ENCODE data around the gene TMCO4.

The TMCO4 gene

DNA sequence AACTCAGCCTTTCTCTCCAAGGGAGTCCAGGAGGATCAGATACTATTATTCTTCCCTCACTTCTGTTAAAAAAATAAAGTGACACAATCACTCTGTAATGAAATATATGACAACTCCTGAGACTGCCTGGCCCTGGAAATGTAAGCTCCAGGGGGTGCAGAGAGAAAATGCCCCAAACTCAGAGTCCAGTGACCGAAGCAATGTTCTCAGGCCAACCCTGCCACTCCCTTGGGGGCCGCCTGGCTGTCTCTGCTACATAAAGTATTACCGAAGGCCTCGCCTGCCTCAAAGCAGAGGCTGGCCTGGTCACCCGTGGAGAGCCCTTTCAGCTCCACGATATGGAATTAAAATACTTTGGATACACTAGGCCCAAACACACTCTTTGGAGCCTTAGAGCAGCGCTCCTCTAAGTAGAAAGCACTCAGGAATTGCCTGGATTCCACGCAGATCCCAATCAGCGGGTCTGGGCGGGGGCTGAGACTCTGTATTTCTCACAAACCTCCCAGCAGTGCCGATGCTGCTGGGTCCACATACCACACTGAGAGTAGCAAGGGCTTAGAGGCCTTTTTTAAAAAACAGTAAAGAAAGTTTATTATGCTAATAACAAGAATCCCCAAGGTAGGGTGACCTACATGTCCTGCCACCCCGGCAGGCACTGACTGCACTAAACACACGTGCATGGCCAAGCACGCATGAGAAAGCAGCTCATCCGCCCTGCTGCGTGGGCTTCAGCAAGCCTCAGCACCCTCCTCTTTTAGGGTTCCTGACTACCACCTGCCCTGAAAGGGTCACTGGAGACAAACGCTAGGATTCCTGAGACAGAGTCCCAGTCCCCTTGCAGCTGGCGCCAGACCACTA, 31.1 kb downstream of the TMCO4 start:
- no peak for TF ChIP-seq EZH2phosphoT487 (IDR thresholded peaks at IDR 0.05; ENCODE audit: borderline replicate concordance)
- TF ChIP-seq, protein P1, sequence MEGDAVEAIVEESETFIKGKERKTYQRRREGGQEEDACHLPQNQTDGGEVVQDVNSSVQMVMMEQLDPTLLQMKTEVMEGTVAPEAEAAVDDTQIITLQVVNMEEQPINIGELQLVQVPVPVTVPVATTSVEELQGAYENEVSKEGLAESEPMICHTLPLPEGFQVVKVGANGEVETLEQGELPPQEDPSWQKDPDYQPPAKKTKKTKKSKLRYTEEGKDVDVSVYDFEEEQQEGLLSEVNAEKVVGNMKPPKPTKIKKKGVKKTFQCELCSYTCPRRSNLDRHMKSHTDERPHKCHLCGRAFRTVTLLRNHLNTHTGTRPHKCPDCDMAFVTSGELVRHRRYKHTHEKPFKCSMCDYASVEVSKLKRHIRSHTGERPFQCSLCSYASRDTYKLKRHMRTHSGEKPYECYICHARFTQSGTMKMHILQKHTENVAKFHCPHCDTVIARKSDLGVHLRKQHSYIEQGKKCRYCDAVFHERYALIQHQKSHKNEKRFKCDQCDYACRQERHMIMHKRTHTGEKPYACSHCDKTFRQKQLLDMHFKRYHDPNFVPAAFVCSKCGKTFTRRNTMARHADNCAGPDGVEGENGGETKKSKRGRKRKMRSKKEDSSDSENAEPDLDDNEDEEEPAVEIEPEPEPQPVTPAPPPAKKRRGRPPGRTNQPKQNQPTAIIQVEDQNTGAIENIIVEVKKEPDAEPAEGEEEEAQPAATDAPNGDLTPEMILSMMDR (conservative IDR thresholded peaks at IDR 0.05; ENCODE audit: low read length): no peak
- Histone ChIP-seq H3K27me3 (ENCODE audit: insufficient read depth, low read length, poor library complexity, severe bottlenecking) (no peaks in the 10 kb centered on the region), H3K79me2 (ENCODE audit: insufficient read depth, low read length) (no peaks in the 10 kb centered on the region), H2AFZ (ENCODE audit: low read length) (no peak overlapping the region), H3K4me3 (ENCODE audit: low read length, poor library complexity, severe bottlenecking) (no peak overlapping the region), H3K9me3 (ENCODE audit: insufficient read depth, low read depth, low read length) (no peaks in the 10 kb centered on the region), H3K4me1 (ENCODE audit: insufficient read depth, low read length, poor library complexity, severe bottlenecking) (no peaks in the 10 kb centered on the region), H3K36me3 (ENCODE audit: insufficient read depth, low read length) (no peaks in the 10 kb centered on the region), H3K9ac (ENCODE audit: low read depth, low read length, poor library complexity, severe bottlenecking) (no peak overlapping the region), H3K4me2 (ENCODE audit: low read depth, low read length, poor library complexity, severe bottlenecking) (no peak overlapping the region), H4K20me1 (ENCODE audit: insufficient read depth, low read length, poor library complexity, severe bottlenecking) (no peaks in the 10 kb centered on the region), H3K9me2 (replicated peaks; ENCODE audit: low read depth, low read length) (no peaks in the 10 kb centered on the region), H3F3A (ENCODE audit: low read depth) (no peaks in the 10 kb centered on the region)

DNA sequence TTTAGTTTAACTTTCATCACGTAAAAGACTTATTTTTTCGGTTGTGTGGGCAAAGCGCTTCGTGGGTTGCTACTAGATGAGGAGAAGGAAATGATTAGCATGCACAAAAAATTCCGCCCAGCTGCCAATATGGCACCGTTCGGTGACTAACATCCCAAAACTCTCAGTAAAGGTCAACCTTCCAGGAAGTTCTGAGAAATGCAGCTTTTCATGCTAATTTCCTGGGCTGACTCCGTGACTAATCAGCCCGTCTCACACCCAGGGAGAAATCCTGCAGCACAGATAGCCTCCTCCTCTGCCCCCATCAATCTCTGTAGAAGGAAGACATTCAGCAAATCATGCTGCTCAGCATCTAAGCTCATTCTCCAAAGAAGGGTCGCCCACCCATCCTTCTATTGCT, 34.1 kb downstream of the TMCO4 start:
- Histone ChIP-seq H3K36me3 (ENCODE audit: insufficient read depth, low read length) (no peaks in the 10 kb centered on the region), H3K9me3 (ENCODE audit: insufficient read depth, low read depth, low read length) (no peaks in the 10 kb centered on the region), H3F3A (ENCODE audit: low read depth) (no peaks in the 10 kb centered on the region), H3K4me3 (ENCODE audit: low read length, poor library complexity, severe bottlenecking) (no peak overlapping the region), H3K27me3 (ENCODE audit: insufficient read depth, low read length, poor library complexity, severe bottlenecking) (no peaks in the 10 kb centered on the region), H3K9me2 (replicated peaks; ENCODE audit: low read depth, low read length) (no peaks in the 10 kb centered on the region), H3K4me2 (ENCODE audit: low read depth, low read length, poor library complexity, severe bottlenecking) (no peak overlapping the region), H4K20me1 (ENCODE audit: insufficient read depth, low read length, poor library complexity, severe bottlenecking) (no peaks in the 10 kb centered on the region), H3K79me2 (ENCODE audit: insufficient read depth, low read length) (no peaks in the 10 kb centered on the region), H3K4me1 (ENCODE audit: insufficient read depth, low read length, poor library complexity, severe bottlenecking) (no peaks in the 10 kb centered on the region), H2AFZ (ENCODE audit: low read length) (no peak overlapping the region), H3K9ac (ENCODE audit: low read depth, low read length, poor library complexity, severe bottlenecking) (no peak overlapping the region)
- TF ChIP-seq EZH2phosphoT487 (IDR thresholded peaks at IDR 0.05; ENCODE audit: borderline replicate concordance): no peak
- TF ChIP-seq, protein P1 (conservative IDR thresholded peaks at IDR 0.05; ENCODE audit: low read length): no peak

DNA sequence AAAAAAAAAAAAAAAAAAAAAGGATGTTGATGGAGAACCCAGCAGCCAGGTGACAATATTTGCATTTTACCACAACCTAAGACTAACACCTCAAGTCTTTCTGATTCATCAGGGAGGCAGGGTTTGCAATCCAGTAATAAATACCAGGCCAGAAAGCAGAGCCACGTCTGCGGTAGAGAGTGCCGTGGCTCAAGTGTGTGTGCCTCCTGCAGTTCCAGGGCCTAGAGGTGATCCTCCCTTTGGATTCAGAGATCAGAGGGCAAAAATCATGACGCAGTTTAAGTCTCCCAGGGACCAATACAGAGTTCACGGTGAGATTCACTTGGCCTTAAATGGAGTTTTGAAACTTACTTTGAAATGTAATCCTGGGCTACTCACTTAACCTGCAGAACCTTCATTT, 34.9 kb downstream of the TMCO4 start:
- Histone ChIP-seq H3K9ac (ENCODE audit: low read depth, low read length, poor library complexity, severe bottlenecking) (no peak overlapping the region), H3K4me3 (ENCODE audit: low read length, poor library complexity, severe bottlenecking) (no peak overlapping the region), H4K20me1 (ENCODE audit: insufficient read depth, low read length, poor library complexity, severe bottlenecking) (no peaks in the 10 kb centered on the region), H3K36me3 (ENCODE audit: insufficient read depth, low read length) (no peaks in the 10 kb centered on the region), H3K9me2 (replicated peaks; ENCODE audit: low read depth, low read length) (no peaks in the 10 kb centered on the region), H3K9me3 (ENCODE audit: insufficient read depth, low read depth, low read length) (no peaks in the 10 kb centered on the region), H3K27me3 (ENCODE audit: insufficient read depth, low read length, poor library complexity, severe bottlenecking) (no peaks in the 10 kb centered on the region), H3F3A (ENCODE audit: low read depth) (no peaks in the 10 kb centered on the region), H3K4me2 (ENCODE audit: low read depth, low read length, poor library complexity, severe bottlenecking) (no peak overlapping the region), H3K79me2 (ENCODE audit: insufficient read depth, low read length) (no peaks in the 10 kb centered on the region), H3K4me1 (ENCODE audit: insufficient read depth, low read length, poor library complexity, severe bottlenecking) (no peaks in the 10 kb centered on the region), H2AFZ (ENCODE audit: low read length) (no peak overlapping the region)
- no peak for TF ChIP-seq EZH2phosphoT487 (IDR thresholded peaks at IDR 0.05; ENCODE audit: borderline replicate concordance)
- TF ChIP-seq, protein P1 (conservative IDR thresholded peaks at IDR 0.05; ENCODE audit: low read length): no peak
